ENCODE data around the gene PTX4. TPM values are rescaled to one million over a fixed set of nuclear protein-coding genes. Genes with fewer than 3 reads are reported as not detected.

The PTX4 gene
- total and polyA plus RNA-seq, 2 experiments from 2014 or later: 0.30 TPM; not detected in 1

GRCh38 chr16:1505912-1506311 is 17.2 kb upstream of the PTX4 start:
- H3K27ac ChIP-seq: no peak overlapping the region
- no peak for TF ChIP-seq CTCF (IDR thresholded peaks at IDR 0.05; ENCODE audit: low read depth, low read length)
- no peaks in the 10 kb centered on the region for H3K27me3 ChIP-seq
- DNase-seq (ENCODE audit: low read depth in 1 of 2, low spot score in 1 of 2): no peak
- H3K36me3 ChIP-seq: peaks cover 16% of the 10 kb centered on the region
- H3K4me3 ChIP-seq: no peak overlapping the region
- H3K4me1 ChIP-seq (ENCODE audit: low read depth): peaks cover 9% of the 10 kb centered on the region
- H3K9me3 ChIP-seq (ENCODE audit: low read depth): no peaks in the 10 kb centered on the region

GRCh38 chr16:1505073-1505844 is 16.5 kb upstream of the PTX4 start:
- H3K4me3 ChIP-seq: no peak overlapping the region
- DNase-seq (ENCODE audit: low read depth in 1 of 2, low spot score in 1 of 2): no peak
- H3K27me3 ChIP-seq: no peaks in the 10 kb centered on the region
- H3K27ac ChIP-seq: no peak overlapping the region
- H3K4me1 ChIP-seq (ENCODE audit: low read depth): peaks cover 9% of the 10 kb centered on the region
- TF ChIP-seq CTCF (IDR thresholded peaks at IDR 0.05; ENCODE audit: low read depth, low read length): no peak
- H3K36me3 ChIP-seq: peaks cover 17% of the 10 kb centered on the region
- no peaks in the 10 kb centered on the region for H3K9me3 ChIP-seq (ENCODE audit: low read depth)

GRCh38 chr16:1503110-1503955 is 14.6 kb upstream of the PTX4 start:
- Histone ChIP-seq H3K9me3 (ENCODE audit: low read depth) (no peaks in the 10 kb centered on the region), H3K4me3 (no peak overlapping the region), H3K36me3 (peaks cover 19% of the 10 kb centered on the region), H3K4me1 (ENCODE audit: low read depth) (no peaks in the 10 kb centered on the region), H3K27me3 (no peaks in the 10 kb centered on the region), H3K27ac (no peak overlapping the region)
- DNase-seq (ENCODE audit: low read depth in 1 of 2, low spot score in 1 of 2): no peak
- no peak for TF ChIP-seq CTCF (IDR thresholded peaks at IDR 0.05; ENCODE audit: low read depth, low read length)

- DNase-seq (ENCODE audit: low read depth in 1 of 2, low spot score in 1 of 2): no peak
- peaks cover 19% of the 10 kb centered on the region for H3K36me3 ChIP-seq
- no peaks in the 10 kb centered on the region for H3K9me3 ChIP-seq (ENCODE audit: low read depth)
Observed at GRCh38 chr16:1502092-1503004, 13.6 kb upstream of the PTX4 start.

More at GRCh38 chr16:1502092-1503004, 13.6 kb upstream of the PTX4 start:
- no peak for TF ChIP-seq CTCF (IDR thresholded peaks at IDR 0.05; ENCODE audit: low read depth, low read length)
- Histone ChIP-seq H3K4me3 (no peak overlapping the region), H3K4me1 (ENCODE audit: low read depth) (no peaks in the 10 kb centered on the region), H3K27me3 (no peaks in the 10 kb centered on the region), H3K27ac (no peak overlapping the region)
